CD4-positive, alpha-beta T cell treated with Interferon alpha-2 for 1 hour (primary cell): ENCODE measurements around the gene CMIP.

Experiments used
- DNase-seq, 2 donors: peaks; one replicate each; pipeline ENCODE4 v3.0.0-alpha.2; 2020 to 2022

CMIP gene

DNA sequence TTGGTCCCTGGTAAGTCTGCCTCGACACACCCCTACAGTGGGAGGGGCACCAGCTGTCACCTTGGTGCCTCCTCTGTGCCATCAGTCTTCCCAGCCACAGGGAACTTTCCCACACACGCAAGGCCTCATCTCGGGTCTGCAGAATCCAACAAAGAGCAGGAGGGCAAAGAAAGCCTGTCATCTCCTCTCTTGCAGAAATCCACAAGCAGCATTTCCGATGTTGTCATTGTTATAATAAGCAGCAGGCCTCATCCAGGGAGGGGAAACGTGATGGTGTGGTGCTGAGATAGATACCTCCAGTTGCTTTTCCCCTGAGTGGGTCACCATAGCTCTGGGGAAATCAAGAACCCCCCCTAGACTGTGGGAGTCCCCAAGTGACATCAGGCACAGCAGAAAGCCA lies 110.4 kb downstream of the CMIP start:
- no peak for DNase-seq

DNA sequence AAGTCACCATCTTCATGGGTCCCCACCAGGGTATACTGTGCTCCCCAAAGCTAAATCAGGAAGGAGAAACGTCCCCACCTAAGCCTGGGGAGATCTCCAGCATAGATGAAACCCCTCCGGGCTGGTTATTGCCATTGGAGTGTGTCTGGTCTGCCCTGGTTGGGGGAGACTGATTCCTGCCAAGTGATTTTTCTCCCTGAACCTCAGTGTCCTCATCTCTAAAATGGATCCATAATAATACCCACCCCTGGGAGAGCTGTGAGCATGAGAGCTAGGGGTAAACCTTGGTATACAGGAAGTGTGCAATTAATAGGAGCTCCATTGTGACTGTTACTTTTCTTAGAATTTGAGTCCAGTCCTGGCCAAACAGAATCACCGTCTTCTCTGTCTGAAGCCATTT lies 111.1 kb downstream of the CMIP start:
- DNase-seq: no peak

DNA sequence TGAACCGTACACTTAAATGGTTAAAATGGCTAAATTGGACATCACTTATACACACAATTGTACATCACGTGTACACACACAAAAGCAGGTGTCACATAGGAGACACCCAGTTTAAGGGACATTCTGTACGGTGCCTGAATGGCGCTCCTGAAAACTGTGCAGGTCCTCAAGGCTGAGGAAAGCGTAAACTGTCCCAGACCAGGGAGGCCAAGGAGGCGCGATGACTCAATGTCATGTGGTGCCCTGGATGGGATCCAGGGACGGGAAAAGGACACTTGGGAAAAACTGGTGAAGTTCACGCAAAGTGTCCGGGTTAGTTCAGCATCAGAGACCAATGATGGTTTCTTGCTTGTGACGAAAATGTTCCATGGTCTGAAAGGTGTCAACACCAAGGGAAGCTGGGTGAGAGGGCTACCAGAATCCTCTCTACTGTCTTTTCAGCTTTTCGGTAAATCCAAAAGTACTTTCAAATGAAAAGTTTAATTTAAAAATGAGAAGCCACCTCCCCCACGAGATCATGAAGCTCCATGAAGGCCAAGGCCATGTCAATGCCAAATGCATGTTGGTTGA lies 112.2 kb downstream of the CMIP start:
- DNase-seq: no peak

DNA sequence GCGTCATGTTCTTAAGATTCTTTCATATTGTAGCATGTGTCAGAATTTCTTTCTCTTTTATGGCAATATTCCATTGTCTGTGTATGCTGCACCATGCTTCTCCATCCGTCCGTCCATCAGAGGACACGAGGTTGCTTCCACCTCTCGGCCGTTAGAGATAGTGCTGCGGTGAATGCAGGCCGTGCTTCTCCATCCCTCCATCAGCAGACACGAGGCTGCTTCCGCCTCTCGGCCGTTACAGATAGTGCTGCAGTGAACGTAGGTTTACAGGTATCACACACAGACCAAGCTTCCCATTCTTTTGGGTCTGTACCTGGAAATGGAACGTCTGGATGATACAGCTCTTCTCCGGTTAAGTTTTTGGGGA lies 113.5 kb downstream of the CMIP start:
- no peak for DNase-seq

DNA sequence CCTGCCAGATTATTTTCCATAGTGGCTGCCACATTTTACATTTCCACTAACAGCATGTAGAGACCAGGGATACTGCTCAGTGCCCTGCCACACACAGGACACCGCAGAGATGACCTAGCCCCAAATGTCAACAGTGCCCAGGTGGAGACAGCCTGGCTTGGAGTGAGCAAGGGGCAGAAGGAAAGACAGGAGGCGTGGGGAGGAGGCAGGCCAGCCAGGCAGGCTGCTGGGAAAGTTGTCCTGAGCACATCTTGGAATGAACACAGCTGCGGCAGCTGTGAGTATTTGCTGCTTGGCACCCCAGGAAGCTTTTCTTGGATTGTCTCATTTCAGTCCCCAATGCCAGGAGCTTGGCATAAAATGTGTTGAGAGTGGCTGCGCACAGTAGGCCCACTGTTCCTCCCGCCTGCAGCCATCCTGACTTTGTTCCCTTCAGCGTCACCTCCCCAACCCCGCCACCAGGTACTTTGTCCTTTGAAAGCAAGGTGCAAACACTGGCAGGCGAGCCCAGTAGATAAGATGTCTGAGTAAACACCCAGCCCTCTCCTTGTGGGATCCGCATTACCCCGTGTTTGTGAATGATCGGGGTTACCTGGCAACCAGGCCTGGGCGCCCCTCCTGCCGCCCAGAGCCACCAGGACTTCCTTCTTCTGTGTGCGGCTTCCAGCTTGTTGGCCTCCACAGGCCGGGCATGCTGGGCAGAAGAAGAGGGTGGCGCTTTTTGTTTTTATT lies 114.0 kb downstream of the CMIP start:
- peak in 1 of 2 donors; percentile 38 for DNase-seq

DNA sequence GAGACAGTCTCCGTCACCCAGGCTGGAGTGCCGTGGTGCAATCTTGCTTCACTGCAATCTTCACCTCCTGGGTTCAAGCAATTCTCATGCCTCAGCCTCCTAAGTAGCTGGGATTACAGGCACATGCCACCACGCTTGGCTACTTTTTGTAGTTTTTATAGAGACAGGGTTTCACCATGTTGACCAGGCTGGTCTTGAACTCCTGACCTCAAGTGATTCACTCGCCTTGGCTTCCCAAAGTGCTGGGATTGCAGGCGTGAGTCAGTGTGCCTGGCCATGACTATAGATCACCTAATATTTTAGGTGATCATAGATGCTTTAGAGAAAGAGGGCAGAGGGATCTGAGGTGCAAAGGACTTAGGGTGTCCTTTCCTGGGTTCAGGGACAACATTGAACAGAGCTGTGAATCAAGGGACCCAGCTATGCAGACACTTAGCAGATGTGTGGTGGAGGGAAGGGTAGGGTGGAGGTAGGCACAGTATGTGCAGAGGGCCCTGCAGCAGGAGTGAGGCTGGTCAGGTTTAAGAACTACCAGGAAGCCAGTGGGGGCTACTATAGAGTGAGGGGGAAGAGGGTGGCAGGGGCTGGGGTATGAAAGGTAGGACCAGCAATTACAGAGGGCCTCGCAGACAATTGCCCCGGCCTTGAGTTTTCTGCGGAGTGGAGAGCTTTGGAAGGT lies 116.5 kb downstream of the CMIP start:
- no peak for DNase-seq

DNA sequence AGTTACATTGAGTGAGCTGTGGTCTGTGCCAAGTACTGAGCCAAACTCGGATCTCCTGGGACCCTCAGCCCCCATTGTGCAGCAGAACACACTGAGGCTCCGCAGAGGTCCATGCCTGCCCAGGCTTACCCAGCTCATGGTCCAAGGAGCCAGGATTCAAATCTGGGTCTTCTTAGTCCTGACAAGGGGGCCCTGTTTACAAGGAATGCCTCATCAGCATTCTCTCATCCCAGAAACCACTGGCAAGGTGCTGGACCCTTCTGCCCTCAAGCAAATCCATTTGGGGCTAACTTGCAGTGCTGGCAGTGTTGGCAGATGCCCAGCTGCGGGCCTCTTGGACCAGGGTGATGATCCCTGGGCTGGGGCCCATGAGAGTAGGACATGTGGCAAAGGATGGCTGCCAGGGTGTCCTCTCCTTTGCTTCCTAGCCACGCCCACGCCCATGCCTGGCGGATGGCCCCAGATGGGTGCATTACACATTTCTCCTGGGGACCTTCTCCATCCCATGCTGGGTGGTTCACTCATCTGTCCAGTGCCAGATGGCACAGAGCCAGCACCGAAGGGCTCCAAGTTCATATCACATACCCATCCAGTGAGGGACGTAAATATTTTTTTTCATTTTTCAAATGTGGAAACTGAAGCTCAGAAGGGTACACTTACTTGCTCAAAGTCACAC lies 117.7 kb downstream of the CMIP start:
- no peak for DNase-seq

DNA sequence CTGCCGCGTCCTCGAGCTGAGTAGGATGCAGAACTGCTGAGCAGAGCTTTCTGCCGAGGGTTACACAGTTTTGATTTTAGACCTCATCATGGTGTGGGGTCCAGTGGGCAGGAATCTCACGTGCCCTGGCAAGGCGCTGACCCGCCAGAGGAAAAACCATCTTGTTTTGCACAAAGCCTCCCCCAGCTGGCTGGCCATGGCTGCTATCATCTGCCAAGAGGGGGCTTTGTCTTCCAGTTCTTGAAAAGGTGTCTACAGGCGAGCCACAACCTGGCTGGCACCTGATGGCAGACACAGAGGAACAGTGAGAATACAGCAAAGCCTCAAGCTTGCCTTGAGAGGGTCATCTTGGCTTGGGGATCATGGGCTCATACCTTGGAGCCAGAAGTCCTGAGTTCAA lies 118.3 kb downstream of the CMIP start:
- DNase-seq: no peak

DNA sequence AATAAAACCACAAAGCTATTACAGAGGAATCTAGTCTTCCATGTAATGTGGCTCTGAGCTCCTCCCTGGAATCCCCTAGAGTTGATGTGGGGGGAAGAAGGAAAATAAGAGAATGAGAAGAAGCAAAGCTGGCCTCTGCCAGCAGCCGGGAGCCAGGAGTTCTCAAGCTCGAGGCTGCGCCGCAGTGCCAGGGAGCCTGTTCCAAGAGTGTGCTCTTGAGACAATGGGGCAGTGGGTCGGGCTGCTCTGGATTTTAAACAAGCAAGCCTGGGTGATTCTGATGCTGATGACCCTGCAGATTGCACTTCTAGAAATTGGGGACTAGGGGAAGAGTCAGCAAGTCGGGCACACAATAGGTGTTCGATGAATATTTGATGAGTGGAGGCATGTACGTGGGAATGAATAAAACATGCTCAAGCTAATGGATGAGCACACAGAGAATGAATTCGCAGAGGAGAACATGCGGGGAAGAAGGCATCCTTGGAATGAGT lies 119.9 kb downstream of the CMIP start:
- DNase-seq: no peak

DNA sequence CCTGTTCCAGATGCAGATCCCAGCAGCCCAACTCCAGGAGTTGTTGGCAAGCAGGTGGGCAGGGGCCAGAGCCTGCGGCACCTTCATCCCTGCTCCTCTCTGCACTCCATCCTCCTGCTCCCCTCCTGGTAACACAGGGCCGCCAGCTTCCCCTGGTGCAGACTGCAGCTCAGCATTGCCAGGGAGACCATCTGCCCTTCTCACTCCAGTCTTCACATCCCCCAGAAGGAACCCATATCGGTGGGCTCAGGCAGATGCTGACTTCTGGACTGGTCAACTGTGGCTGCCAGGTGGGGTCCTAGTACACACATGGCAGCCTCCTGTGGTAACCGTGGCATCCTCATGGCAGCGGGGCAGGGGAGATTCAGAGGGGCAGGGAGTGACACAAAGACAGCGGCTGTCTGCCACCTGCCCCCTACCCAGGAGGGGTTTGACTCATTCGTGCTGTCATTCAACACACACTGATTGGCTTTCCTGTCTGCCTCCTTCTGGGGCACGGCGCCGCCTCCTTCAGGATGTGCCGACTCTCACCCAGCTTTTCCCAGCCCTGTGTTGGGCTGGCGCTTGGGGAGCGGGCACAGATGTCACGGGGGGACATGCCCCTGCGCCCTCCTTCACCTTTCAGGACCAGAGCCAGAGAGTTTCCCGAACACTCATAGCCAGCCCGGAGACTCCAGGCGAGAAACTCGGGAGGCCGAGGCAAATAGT lies 120.9 kb downstream of the CMIP start:
- DNase-seq: no peak

DNA sequence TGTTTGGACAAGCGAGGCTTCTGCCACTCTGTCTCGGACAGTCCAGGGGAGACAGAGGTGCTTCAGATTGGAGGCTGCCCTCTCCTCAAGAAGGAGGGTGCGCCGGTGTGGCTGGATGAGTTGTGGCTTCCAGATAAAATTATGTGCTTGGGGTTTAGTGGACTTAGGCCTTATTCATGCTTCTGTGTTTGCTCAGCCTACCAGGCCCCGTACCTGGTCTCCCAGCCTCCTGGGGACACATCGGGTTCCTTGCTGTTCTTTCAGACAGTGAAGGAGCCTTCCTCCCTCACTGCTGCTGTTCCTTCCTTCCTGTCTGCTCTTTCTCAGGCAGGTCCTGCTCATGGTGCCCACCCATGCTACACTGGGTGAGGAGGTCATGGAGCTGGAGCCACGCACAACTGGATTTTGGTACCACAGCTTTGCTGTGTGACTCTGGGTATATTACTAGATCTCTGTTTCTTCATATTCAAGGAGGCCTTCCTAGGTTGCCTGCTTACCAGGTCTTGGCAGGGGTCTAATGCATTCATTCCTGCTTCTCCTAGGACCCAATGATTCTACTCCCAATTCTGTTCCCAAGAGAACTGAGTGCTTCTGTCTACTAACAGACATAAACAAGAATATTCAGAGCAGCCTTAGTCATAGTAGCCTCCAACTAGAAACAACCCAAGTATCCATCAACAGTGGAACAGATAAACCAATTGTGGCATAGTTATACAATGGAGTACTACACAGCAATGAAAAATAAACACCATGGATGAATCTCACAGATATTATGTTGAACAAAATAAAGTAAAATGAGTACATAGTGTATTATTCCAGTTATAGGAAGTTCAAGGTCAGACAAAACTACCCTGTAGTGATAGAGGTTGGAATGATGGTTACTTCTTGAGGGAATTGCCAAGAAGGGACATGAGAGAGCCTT lies 121.7 kb downstream of the CMIP start:
- no peak for DNase-seq

DNA sequence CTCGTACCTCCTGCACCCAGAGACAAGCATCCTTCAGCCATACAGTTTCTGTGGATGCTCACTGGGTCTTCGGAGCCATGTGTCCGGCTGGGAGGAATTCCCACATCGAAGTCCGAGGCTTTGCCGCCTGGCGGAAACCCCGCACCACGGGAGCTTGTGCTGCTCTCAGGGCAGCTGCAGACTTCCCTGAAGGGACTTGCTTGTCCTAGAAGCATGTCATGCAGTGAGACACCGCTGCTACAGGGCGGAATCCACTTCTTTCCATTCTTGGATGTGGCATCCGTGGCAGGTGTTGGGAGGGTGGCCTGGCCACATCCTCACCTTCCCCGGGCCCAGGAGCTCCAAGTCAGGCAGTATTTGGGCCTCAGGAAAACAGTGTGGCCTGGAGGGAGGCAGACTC lies 122.5 kb downstream of the CMIP start:
- DNase-seq: no peak

DNA sequence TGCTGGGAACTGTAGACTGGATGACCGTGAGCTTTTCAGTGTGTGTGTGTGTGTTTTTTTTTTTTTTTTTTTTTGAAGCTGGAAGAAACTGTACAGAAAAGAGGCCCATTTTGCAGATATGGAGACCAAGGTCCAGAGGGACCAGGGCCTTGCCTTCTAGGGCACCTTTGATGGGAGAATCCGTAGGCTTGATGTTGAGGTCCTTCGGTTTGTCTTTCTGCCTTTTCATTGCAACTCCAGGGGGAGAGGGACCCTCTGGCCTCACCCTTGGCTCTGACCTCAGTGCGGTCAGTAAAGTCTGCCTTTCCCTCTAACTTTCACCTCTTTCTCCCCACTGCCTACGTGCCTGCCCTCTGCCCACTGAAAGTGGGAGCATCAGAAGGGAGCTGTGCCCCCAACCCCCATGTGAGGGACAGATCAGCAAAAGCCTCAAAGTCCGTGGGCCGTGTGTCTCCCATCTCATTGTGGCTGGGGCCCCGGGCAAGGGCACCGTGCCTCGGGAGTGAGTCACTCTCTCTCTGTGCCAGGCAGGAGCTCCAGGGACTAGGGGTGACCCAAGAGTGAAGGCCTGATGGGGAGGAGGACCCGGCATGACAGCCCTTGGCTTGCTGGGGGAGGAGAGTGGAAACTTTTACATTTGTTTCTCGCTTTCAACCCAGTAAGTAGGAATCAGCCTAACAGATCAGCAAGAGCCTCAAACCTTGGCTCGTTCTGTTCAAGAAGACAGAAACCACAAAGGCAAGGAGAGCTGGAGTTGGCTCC lies 123.6 kb downstream of the CMIP start:
- DNase-seq: no peak

DNA sequence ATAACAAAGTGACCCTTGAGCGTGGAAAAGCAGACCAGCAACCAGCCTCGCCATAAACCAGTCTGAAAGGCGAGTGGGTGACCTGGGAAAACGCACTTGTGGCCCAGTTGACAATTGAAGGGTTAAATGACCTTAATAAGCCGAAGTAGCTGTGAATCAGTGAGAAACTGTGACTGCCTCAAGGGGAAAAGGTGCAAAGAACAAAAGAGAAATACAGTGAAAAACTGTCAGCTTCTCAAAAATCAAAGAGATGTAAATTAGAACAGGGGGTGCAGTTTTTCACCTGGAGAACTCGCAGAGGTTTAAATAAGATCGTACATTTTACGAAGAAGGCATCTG lies 124.1 kb downstream of the CMIP start:
- no peak for DNase-seq

DNA sequence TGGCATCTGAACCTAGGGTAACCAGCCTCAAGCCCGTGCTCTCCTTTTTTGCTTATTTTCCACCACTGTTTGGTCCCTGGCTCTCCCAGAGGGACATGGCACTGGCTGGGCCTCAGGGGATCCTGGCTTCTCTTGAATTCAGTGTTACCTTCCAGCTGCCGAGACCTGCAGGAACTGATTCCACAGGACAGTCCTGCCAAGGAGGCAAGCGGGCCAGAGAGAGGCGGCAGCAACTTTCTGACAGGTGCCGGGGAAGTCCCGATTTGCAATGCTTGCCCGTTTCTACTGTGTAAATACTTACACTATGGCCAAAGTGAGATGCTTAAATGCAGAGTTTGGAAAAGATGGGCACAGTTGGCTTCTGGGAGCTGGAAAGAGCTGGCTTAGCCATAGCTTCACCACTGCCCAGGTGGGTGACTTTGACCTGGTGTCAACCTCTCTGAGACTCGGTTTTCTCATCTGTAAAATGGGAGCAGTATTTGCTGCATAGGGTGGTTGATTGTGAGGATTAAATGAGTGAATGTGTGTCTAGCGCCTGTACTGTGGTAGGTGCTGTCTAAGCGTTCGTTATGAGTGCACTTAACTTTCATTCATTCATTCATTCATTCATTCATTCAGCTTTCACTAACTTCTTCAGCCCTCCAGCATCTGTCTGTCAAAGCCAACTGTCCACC lies 124.9 kb downstream of the CMIP start:
- DNase-seq: no peak

DNA sequence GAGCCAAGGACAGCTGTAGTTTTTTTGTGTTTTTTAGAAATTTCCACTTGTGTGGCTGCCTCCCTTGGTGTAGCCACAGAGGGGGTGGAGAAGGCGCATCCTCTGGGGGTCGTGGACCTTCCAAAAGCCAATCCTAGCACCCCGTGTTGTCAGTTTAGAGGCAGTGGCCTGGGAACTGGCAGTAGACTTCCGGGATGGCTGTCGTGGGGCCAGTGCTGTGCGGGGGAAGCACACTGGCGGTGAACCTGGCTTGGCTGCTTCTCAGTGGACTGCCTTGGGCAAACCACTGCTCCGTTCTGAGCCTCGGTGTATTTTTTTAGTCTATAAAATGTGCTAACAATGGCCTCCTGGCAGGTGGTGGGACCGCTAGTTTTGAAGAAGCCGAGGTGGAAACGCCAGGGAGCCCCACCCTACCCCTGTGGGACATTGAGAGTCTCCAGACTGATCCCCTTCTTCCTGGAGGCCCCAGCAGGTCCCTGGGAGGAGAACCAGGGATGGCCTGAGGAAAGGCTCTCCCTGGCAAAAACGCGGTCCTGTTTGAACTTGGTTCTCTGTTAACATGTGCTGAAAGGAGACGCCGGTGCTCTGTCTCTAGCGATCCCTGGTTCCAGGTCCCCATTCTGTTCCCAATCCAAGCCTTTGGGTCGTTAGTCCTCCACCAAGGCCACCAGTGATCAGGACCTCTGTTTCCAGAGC lies 125.7 kb downstream of the CMIP start:
- no peak for DNase-seq

DNA sequence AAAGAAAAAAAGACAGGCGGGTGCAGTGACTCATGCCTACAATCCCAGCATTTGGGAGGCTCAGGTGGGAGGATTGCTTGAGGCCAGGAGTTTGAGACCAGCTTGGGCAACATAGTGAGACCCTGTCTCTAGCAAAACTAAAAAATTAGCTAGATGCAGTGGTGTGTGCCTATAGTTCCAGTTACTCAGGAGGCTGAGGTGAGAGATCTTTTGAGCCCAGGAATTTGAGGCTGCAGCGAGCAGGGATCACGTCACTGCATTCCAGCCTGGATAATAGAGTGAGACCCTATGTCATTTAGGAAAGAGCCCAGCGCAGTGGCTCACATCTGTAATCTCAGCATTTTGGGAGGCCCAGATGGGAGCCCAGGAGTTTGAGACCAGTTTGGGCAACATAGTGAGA lies 126.6 kb downstream of the CMIP start:
- no peak for DNase-seq

DNA sequence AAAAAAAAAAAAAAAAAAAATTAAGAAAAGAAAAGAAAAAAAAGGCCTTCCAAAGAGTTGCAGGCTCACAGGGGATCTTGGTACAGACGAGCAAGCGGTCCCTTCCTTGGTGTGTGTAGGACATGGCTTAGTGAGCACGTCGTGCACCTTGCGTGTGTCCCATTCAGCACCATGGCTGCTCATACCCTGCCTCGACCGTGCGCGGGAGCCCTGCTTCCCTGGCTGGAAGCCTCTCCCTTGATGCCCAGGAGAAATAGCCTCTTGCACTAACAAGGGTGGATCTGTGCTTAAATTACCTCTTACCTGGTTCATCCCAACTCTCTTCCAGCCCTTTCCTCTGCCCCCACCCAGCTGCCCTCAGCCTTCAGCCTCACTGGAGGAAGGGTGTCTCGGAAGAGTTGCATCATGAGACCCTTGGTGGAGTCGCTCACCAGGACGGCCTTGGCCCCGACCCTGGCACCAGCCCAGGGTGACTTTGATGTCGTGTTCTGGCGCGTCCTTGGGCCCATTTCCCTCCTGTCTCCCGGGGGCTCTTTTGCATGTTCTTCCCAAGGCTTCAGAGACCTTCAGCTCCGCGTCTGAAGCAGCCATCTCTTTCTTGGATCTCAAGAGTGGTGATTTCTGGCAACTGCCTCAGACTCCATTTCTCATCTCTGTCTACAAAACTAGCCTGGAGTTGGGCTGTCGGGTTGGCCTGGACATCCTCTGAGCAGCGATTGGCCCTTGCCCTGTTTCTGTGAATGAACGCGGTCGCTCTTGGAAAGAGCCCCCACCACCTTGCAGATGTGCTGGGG lies 127.2 kb downstream of the CMIP start:
- no peak for DNase-seq
